Neural progenitor cell (in vitro differentiated cells): Measurements from ENCODE around the gene USP10. TPM values are rescaled to one million over a fixed set of nuclear protein-coding genes. Genes with fewer than 3 reads are reported as not detected.

Source experiments
- DNase-seq: peaks from one replicate; pipeline ENCODE4 v3.0.0-alpha.2; 2016; ENCODE audit warnings: low spot score
- H2AFZ ChIP-seq: fragments of 200-600 bp; sonication (generic); replicated peaks from 2 replicates; pipeline ENCODE4 v1.6.1; 2016; ENCODE audit warnings: antibody characterized with exemption
- H3F3A ChIP-seq: fragments of 200-600 bp; sonication (generic); 2 replicates; pipeline ENCODE4 v1.6.1; 2016; ENCODE audit warnings: antibody characterized with exemption, low read depth
- H3K27ac ChIP-seq: fragments of 200-600 bp; sonication (generic); 2 replicates; pipeline ENCODE4 v1.5.1; 2016; ENCODE audit warnings: mild to moderate bottlenecking
- H3K27me3 ChIP-seq: fragments of 200-600 bp; sonication (generic); 2 replicates; pipeline ENCODE4 v1.6.1; 2016; ENCODE audit warnings: mild to moderate bottlenecking, moderate library complexity
- H3K36me3 ChIP-seq: fragments of 200-600 bp; sonication (generic); 2 replicates; pipeline ENCODE4 v1.5.1; 2016
- H3K4me1 ChIP-seq: fragments of 200-600 bp; sonication (generic); 2 replicates; pipeline ENCODE4 v1.6.1; 2016; ENCODE audit warnings: mixed run types
- H3K4me2 ChIP-seq: fragments of 200-600 bp; sonication (generic); 2 replicates; pipeline ENCODE4 v1.6.1; 2016
- H3K4me3 ChIP-seq: fragments of 200-600 bp; sonication (generic); 2 replicates; pipeline ENCODE4 v1.5.1; 2016
- H3K79me2 ChIP-seq: fragments of 200-600 bp; sonication (generic); 2 replicates; pipeline ENCODE4 v1.6.1; 2016; ENCODE audit warnings: low read depth
- H3K9ac ChIP-seq: fragments of 200-600 bp; sonication (generic); 2 replicates; pipeline ENCODE4 v1.6.1; 2016
- H3K9me3 ChIP-seq: fragments of 200-600 bp; sonication (generic); 2 replicates; pipeline ENCODE4 v1.5.1; 2016; ENCODE audit warnings: low read depth
- H4K20me1 ChIP-seq: fragments of 200-600 bp; sonication (generic); 2 replicates; pipeline ENCODE4 v1.6.1; 2016; ENCODE audit warnings: low read depth
- H3K27ac Mint-ChIP-seq: 3 replicates; pipeline ENCODE4 v1.8.0; 2021; ENCODE audit warnings: mixed read lengths
- H3K27me3 Mint-ChIP-seq: 2 replicates; pipeline ENCODE4 v1.8.0; 2022; ENCODE audit warnings: low read depth, mild to moderate bottlenecking, inconsistent platforms, moderate library complexity, mixed read lengths; ENCODE audit not compliant: insufficient read depth
- H3K36me3 Mint-ChIP-seq: 3 replicates; pipeline ENCODE4 v1.8.0; 2021; ENCODE audit warnings: mixed read lengths
- H3K4me1 Mint-ChIP-seq: 3 replicates; pipeline ENCODE4 v1.8.0; 2021; ENCODE audit warnings: mixed read lengths
- H3K4me3 Mint-ChIP-seq: 3 replicates; pipeline ENCODE4 v1.8.0; 2021; ENCODE audit warnings: mild to moderate bottlenecking, moderate library complexity, mixed read lengths
- H3K9me3 Mint-ChIP-seq: 3 replicates; pipeline ENCODE4 v1.8.0; 2020; ENCODE audit warnings: mixed read lengths
- EZH2 ChIP-seq: fragments of 200-600 bp; sonication (generic); IDR thresholded peaks from 2 replicates; pipeline ENCODE4 v1.6.1; 2017; ENCODE audit warnings: antibody characterized with exemption, mild to moderate bottlenecking, moderate library complexity
- EZH2phosphoT487 ChIP-seq: fragments of 200-600 bp; sonication (generic); IDR thresholded peaks from 2 replicates; pipeline ENCODE4 v1.6.1; 2017; ENCODE audit warnings: antibody characterized with exemption
- total RNA-seq: library from RNA; depleted of rRNA; stranded (reverse); fragments of >200 nt; gene quantifications from 2 replicates; pipeline ENCODE4 v1.2.3, GENCODE V29; 2015; ENCODE audit warnings: low replicate concordance
- TF ChIP-seq, protein P1 (sequence below): fragments of 200-600 bp; sonication (generic); IDR thresholded peaks from 2 replicates; pipeline ENCODE4 v1.5.1; 2017; ENCODE audit warnings: antibody characterized with exemption, mild to moderate bottlenecking

Gene USP10
- total RNA-seq, 1 donor from 2014 or later = 130 TPM

DNA sequence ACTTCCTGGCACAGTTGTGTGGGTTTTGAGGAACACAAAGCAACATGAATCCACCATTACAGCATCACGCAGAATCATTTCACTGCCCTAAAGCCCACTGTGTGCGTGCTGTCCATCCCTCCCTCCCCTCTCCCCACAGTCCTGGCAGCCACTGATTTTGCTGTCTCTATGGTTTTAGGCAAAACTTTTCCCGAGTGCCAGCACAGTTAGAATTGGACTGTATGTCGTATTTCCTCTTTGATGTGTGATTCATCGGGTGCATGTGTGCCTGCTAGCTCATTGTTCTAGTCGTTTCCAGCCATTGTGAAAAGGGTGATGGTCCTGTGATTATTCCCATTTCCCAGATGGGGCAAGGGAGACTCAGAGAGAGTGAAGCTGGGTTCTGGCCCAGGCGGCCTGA is 38.8 kb upstream of the USP10 start:
- Mint-ChIP-seq H3K4me3 (no peak overlapping the region), H3K9me3 (no peaks in the 10 kb centered on the region), H3K27ac (no peak overlapping the region), H3K27me3 (peaks cover 2% of the 10 kb centered on the region), H3K4me1 (no peaks in the 10 kb centered on the region), H3K36me3 (peaks cover 27% of the 10 kb centered on the region)
- H2AFZ ChIP-seq = no peak overlapping the region
- H3K4me2 ChIP-seq = no peak overlapping the region
- H3K36me3 ChIP-seq = no peaks in the 10 kb centered on the region
- TF ChIP-seq, protein P1, sequence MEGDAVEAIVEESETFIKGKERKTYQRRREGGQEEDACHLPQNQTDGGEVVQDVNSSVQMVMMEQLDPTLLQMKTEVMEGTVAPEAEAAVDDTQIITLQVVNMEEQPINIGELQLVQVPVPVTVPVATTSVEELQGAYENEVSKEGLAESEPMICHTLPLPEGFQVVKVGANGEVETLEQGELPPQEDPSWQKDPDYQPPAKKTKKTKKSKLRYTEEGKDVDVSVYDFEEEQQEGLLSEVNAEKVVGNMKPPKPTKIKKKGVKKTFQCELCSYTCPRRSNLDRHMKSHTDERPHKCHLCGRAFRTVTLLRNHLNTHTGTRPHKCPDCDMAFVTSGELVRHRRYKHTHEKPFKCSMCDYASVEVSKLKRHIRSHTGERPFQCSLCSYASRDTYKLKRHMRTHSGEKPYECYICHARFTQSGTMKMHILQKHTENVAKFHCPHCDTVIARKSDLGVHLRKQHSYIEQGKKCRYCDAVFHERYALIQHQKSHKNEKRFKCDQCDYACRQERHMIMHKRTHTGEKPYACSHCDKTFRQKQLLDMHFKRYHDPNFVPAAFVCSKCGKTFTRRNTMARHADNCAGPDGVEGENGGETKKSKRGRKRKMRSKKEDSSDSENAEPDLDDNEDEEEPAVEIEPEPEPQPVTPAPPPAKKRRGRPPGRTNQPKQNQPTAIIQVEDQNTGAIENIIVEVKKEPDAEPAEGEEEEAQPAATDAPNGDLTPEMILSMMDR = no peak
- TF ChIP-seq EZH2 (no peak), EZH2phosphoT487 (no peak)
- H3K27me3 ChIP-seq = no peaks in the 10 kb centered on the region
- no peaks in the 10 kb centered on the region for H3F3A ChIP-seq
- no peaks in the 10 kb centered on the region for H3K79me2 ChIP-seq
- no peak overlapping the region for H3K27ac ChIP-seq
- no peak overlapping the region for H3K9ac ChIP-seq
- no peaks in the 10 kb centered on the region for H3K9me3 ChIP-seq
- no peak for DNase-seq
- H3K4me1 ChIP-seq = no peaks in the 10 kb centered on the region
- H3K4me3 ChIP-seq = no peak overlapping the region
- no peaks in the 10 kb centered on the region for H4K20me1 ChIP-seq

DNA sequence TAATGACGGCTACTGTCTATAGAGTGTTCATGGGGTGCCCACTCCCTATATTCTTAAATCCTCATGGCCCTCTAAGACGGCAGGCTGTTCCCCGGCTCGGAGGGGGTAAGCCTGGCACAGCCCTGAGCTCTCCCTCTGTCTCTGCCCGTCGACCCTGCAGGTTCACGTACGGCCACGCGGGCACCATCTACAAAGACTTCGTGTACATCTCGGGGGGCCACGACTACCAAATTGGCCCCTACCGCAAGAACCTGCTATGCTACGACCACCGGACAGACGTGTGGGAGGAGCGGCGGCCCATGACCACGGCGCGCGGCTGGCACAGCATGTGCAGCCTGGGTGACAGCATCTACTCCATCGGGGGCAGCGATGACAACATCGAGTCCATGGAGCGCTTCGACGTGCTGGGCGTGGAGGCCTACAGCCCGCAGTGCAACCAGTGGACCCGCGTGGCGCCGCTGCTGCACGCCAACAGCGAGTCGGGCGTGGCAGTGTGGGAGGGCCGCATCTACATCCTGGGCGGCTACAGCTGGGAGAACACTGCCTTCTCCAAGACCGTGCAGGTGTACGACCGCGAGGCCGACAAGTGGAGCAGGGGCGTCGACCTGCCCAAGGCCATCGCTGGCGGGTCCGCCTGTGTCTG is 38.3 kb upstream of the USP10 start:
- Histone ChIP-seq H3K9me3 (no peaks in the 10 kb centered on the region), H3K4me1 (no peaks in the 10 kb centered on the region), H3K4me3 (no peak overlapping the region), H3F3A (no peaks in the 10 kb centered on the region), H3K27me3 (no peaks in the 10 kb centered on the region), H3K9ac (no peak overlapping the region), H2AFZ (no peak overlapping the region), H3K27ac (no peak overlapping the region), H4K20me1 (no peaks in the 10 kb centered on the region), H3K4me2 (no peak overlapping the region), H3K36me3 (no peaks in the 10 kb centered on the region), H3K79me2 (no peaks in the 10 kb centered on the region)
- TF ChIP-seq EZH2phosphoT487 (no peak), EZH2 (no peak)
- TF ChIP-seq, protein P1 = no peak
- Mint-ChIP-seq H3K4me3 (no peak overlapping the region), H3K36me3 (peaks cover 29% of the 10 kb centered on the region), H3K27ac (no peak overlapping the region), H3K27me3 (peaks cover 2% of the 10 kb centered on the region), H3K9me3 (no peaks in the 10 kb centered on the region), H3K4me1 (peaks cover 5% of the 10 kb centered on the region)
- no peak for DNase-seq

DNA sequence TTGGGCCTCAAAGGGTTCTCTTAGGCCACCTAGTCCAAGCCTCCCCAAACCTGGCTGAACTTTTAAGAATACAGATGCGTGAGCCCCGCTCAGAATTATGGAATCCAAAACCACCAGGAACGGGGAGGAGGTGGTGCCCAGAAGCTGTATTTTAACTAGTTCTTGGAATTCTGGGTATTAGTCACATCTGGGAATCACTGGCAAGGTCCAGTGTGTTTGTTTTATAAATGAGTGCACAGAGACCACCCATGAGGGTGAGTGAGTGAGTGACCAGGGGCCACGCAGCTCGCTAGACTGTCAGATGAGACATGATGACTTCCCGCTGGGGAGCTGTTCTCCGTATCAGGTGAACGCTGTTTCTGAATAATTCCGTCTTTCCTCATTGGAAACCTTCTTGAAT is 37.3 kb upstream of the USP10 start:
- no peaks in the 10 kb centered on the region for H3K79me2 ChIP-seq
- no peaks in the 10 kb centered on the region for H3K27me3 ChIP-seq
- H3K4me3 Mint-ChIP-seq = no peak overlapping the region
- no peak overlapping the region for H2AFZ ChIP-seq
- no peaks in the 10 kb centered on the region for H3K36me3 ChIP-seq
- no peaks in the 10 kb centered on the region for H3K9me3 ChIP-seq
- H3K4me3 ChIP-seq = no peak overlapping the region
- peaks cover 2% of the 10 kb centered on the region for H3K27me3 Mint-ChIP-seq
- H3K4me1 Mint-ChIP-seq = peaks cover 12% of the 10 kb centered on the region
- H4K20me1 ChIP-seq = no peaks in the 10 kb centered on the region
- no peak overlapping the region for H3K27ac Mint-ChIP-seq
- H3K9ac ChIP-seq = no peak overlapping the region
- H3K36me3 Mint-ChIP-seq = peaks cover 29% of the 10 kb centered on the region
- TF ChIP-seq EZH2phosphoT487 (no peak), EZH2 (no peak)
- TF ChIP-seq, protein P1 = no peak
- no peaks in the 10 kb centered on the region for H3F3A ChIP-seq
- no peak overlapping the region for H3K27ac ChIP-seq
- H3K4me1 ChIP-seq = peaks cover 5% of the 10 kb centered on the region
- no peaks in the 10 kb centered on the region for H3K9me3 Mint-ChIP-seq
- DNase-seq = no peak
- no peak overlapping the region for H3K4me2 ChIP-seq
